ENCODE measurements around the gene IFNG.

- TF ChIP-seq POLR2A (IDR thresholded peaks at IDR 0.05; ENCODE audit: low read length) (no peak), GATA1 (IDR thresholded peaks at IDR 0.05; ENCODE audit: low read depth, low read length) (no peak)
Measured at GRCh38 chr12:68137335-68137830, 22.2 kb downstream of the IFNG start.

All from erythroblast (primary cell).